Esophagus (tissue), 2 donors: ENCODE measurements around the gene LYRM9. TPM values are rescaled to one million over a fixed set of nuclear protein-coding genes. Genes with fewer than 3 reads are reported as not detected.
"Not testable (repeated sequence)": the region's sequence is repeated elsewhere in the genome, so short reads cannot be mapped to it uniquely, and the experiment has no call there.

Source experiments
- H3K27ac ChIP-seq, 2 donors: one replicate each; pipeline ENCODE4 v1.5.1; 2013; ENCODE audit warnings: low read depth in 2 of 2, mild to moderate bottlenecking in 2 of 2, inconsistent platforms in 1 of 2, low read length in 1 of 2, moderate library complexity in 1 of 2
- H3K27me3 ChIP-seq, 2 donors: one replicate each; pipeline ENCODE4 v1.6.1; 2013; ENCODE audit warnings: low read length in 2 of 2, control low read depth in 1 of 2, mild to moderate bottlenecking in 1 of 2; ENCODE audit not compliant: insufficient read depth in 2 of 2, control insufficient read depth in 1 of 2
- H3K36me3 ChIP-seq, 2 donors: one replicate each; pipeline ENCODE4 v1.6.1; 2013; ENCODE audit warnings: low read length in 1 of 2; ENCODE audit not compliant: control insufficient read depth in 2 of 2, insufficient read depth in 2 of 2
- H3K4me1 ChIP-seq, 2 donors: one replicate each; pipeline ENCODE4 v1.6.1; 2013; ENCODE audit warnings: low read length in 1 of 2; ENCODE audit not compliant: control insufficient read depth in 2 of 2, insufficient read depth in 2 of 2
- H3K4me3 ChIP-seq, 2 donors: one replicate each; pipeline ENCODE4 v1.5.1; 2013; ENCODE audit warnings: low read length in 2 of 2, mild to moderate bottlenecking in 2 of 2, low read depth in 1 of 2, moderate library complexity in 1 of 2
- H3K9me3 ChIP-seq, 2 donors: one replicate each; pipeline ENCODE4 v1.6.1; 2013; ENCODE audit warnings: mild to moderate bottlenecking in 2 of 2, low read depth in 1 of 2, low read length in 1 of 2, moderate library complexity in 1 of 2; ENCODE audit not compliant: control insufficient read depth in 2 of 2, insufficient read depth in 1 of 2
- WGBS, 2 donors: extraction: QIAGEN DNeasy Blood & Tissue Kit; methylation state at CpG; one replicate each; pipeline ENCODE4 v1.1.7; 2013; 5-methylcytosine and 5-hydroxymethylcytosine counted together
- polyA plus RNA-seq, 2 donors: library from polyadenylated mRNA; stranded (reverse); fragments of 200-250 nt; gene quantifications; one replicate each; pipeline ENCODE4 v1.2.3, GENCODE V29; 2013
- donor health status: healthy with polysubstance abuse.
- donor health status: Bipolar disorder and iron deficiency.

The LYRM9 gene
- polyA plus RNA-seq, 2 donors = 2.5 to 3.9 TPM

GRCh38 chr17:27912299-27912698 is 19.1 kb upstream of the LYRM9 start:
- H3K4me3 ChIP-seq, H3K27me3 ChIP-seq, H3K4me1 ChIP-seq, H3K27ac ChIP-seq, H3K36me3 ChIP-seq, H3K9me3 ChIP-seq: not testable (repeated sequence)
- WGBS, 2 donors = 53 to 73% methylated on average over 2 to 3 of the region's 3 CpGs

DNA sequence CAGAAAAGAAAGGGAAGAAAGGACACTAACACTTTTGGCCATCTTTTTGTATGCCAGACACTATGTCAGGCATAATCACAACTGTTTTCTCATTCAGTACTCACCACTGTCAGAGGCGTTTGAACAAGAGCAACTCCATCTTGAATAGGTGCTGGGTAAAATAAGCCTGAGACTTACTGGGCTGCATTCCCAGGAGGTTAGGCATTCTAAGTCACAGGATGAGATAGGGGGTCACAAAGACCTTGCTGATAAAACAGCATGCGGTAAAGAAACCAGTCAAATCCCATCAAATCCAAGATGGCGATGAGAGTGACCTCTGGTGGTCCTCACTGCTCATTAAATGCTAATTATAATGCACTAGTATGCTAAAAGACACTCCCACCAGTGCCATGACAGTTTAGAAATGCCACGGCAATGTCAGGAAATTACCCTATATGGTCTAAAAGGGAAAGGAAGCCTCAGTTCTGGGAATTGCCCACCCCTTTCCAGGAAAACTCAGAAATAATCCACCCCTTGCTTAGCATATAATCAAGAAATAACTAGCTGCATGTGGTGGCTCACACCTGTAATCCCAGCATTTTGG is 14.9 kb upstream of the LYRM9 start:
- no peak overlapping the region for H3K4me3 ChIP-seq
- H3K27me3 ChIP-seq = peaks cover 0 to under 1% of the 10 kb centered on the region in 2 donors
- H3K36me3 ChIP-seq = no peaks in the 10 kb centered on the region
- no peaks in the 10 kb centered on the region for H3K4me1 ChIP-seq
- H3K9me3 ChIP-seq = no peaks in the 10 kb centered on the region
- WGBS, 2 donors = 79 to 83% methylated on average over 4 of the region's 4 CpGs
- no peak overlapping the region for H3K27ac ChIP-seq

GRCh38 chr17:27906623-27907022 is 13.5 kb upstream of the LYRM9 start:
- Histone ChIP-seq H3K27ac (no peak overlapping the region), H3K36me3 (no peaks in the 10 kb centered on the region), H3K4me3 (no peak overlapping the region), H3K27me3 (peaks cover 0 to 2% of the 10 kb centered on the region in 2 donors), H3K4me1 (no peaks in the 10 kb centered on the region), H3K9me3 (no peaks in the 10 kb centered on the region)
- 42 to 45% methylated on average over 3 of the region's 3 CpGs for WGBS, 2 donors

GRCh38 chr17:27906226-27906580 is 13.0 kb upstream of the LYRM9 start:
- Histone ChIP-seq H3K9me3 (no peaks in the 10 kb centered on the region), H3K27ac (no peak overlapping the region), H3K36me3 (no peaks in the 10 kb centered on the region), H3K4me1 (no peaks in the 10 kb centered on the region), H3K4me3 (no peak overlapping the region), H3K27me3 (peaks cover 0 to 2% of the 10 kb centered on the region in 2 donors)

DNA sequence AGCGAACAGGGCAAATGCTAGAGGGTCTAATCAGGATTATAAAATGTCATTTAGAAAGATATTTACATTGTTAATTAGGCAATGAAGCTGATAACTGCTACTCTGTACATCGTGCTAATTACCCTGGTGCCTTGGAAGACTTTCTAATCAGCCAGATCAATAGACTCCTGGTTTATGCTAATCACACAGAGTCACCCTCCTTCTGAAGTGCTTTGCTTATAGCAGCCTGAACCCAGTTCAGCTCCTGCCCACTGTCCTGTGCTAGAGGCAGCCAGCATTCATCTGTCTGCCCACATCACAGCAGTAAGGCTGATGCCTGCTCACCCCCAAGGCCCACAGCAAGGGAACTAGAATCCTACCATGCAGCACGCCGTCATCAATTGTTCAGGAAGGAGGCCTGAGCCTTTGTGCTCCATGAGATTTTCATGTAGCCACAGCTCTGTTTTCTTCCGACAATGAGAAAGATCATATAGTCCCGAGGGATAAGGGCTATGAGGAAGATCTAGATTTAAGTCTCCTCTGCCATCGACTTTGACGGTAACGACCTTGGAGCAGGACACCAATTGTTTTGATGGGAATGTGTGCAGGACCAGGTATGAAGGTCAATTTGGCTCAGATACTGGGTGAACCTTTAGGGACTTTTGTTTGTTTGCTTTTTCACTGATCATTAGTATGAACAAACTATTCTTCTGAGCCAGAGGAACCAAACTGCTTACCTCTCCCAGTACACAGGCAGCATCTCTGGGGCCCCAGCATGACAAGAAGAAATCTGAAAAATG is 12.5 kb upstream of the LYRM9 start:
- Histone ChIP-seq H3K27me3 (peaks cover 0 to 2% of the 10 kb centered on the region in 2 donors), H3K4me1 (no peaks in the 10 kb centered on the region)

GRCh38 chr17:27904534-27905446 is 11.6 kb upstream of the LYRM9 start:
- Histone ChIP-seq H3K4me1 (no peaks in the 10 kb centered on the region), H3K27ac (no peak overlapping the region), H3K27me3 (peaks cover 0 to 2% of the 10 kb centered on the region in 2 donors), H3K9me3 (no peaks in the 10 kb centered on the region), H3K4me3 (no peak overlapping the region), H3K36me3 (no peaks in the 10 kb centered on the region)
- WGBS, 2 donors = 69 to 72% methylated on average over 5 of the region's 5 CpGs

More for the DNA sequence above, 12.5 kb upstream of the LYRM9 start:
- no peaks in the 10 kb centered on the region for H3K9me3 ChIP-seq
- H3K36me3 ChIP-seq = no peaks in the 10 kb centered on the region
- H3K4me3 ChIP-seq = no peak overlapping the region
- H3K27ac ChIP-seq = no peak overlapping the region
- WGBS, 2 donors = 68 to 80% methylated on average over 9 of the region's 9 CpGs

- Histone ChIP-seq H3K27ac (no peak overlapping the region), H3K9me3 (no peaks in the 10 kb centered on the region), H3K4me1 (no peaks in the 10 kb centered on the region), H3K36me3 (no peaks in the 10 kb centered on the region), H3K27me3 (peaks cover 0 to 2% of the 10 kb centered on the region in 2 donors), H3K4me3 (no peak overlapping the region)
- WGBS, 2 donors = 78 to 88% methylated on average over 1 of the region's 1 CpG
Observed at GRCh38 chr17:27904114-27904513, 10.9 kb upstream of the LYRM9 start.

DNA sequence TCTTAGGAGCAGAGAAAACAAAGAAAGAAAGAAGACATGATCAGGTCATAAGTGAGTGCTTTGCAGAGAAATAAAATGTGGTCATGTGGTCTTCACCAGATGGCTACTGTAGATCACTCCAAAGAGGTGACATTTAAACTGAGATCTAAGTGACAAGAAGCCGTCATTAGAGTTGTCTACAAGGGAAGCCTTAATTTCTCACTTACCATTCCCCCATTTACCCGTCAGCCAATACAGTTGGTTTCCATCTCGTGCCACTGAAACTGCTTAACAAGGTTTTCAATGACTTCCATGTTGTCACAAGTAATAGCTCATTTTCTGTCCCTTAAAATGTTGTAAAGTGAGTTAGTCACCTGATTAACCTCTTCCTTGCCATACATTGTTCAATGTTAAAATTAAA is 6.4 kb upstream of the LYRM9 start:
- peaks cover 0 to 2% of the 10 kb centered on the region in 2 donors for H3K27me3 ChIP-seq
- no peaks in the 10 kb centered on the region for H3K4me1 ChIP-seq
- H3K27ac ChIP-seq = no peak overlapping the region
- H3K4me3 ChIP-seq = no peak overlapping the region
- 86 to 88% methylated on average over 3 of the region's 3 CpGs for WGBS, 2 donors
- H3K9me3 ChIP-seq = no peaks in the 10 kb centered on the region
- H3K36me3 ChIP-seq = no peaks in the 10 kb centered on the region

DNA sequence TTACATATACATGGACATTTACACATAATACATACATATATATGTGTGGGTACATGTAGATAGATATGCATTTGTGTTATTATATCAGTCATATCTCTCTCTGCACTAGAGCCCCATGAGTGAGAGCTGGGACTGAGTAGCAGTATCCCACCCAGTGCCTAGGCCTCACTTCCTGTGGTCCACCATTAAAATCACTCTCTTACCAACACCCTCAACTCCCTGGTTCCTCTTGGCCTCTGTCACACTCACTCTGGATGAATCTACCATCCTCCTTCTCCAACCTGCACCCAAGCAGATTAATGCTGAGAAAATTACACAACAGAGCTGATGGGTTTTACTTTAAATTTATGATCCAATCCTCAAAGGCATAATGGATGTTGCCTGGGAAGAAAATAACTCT is 4.9 kb upstream of the LYRM9 start:
- Histone ChIP-seq H3K36me3 (no peaks in the 10 kb centered on the region), H3K4me1 (peaks cover 0 to 2% of the 10 kb centered on the region in 2 donors), H3K27me3 (peaks cover 0 to 2% of the 10 kb centered on the region in 2 donors), H3K27ac (no peak overlapping the region), H3K9me3 (no peaks in the 10 kb centered on the region), H3K4me3 (no peak overlapping the region)
